ENCODE measurements around the gene PPP4R3A.
"Not testable (repeated sequence)": the region's sequence is repeated elsewhere in the genome, so short reads cannot be mapped to it uniquely, and the experiment has no call there.

PPP4R3A gene

DNA sequence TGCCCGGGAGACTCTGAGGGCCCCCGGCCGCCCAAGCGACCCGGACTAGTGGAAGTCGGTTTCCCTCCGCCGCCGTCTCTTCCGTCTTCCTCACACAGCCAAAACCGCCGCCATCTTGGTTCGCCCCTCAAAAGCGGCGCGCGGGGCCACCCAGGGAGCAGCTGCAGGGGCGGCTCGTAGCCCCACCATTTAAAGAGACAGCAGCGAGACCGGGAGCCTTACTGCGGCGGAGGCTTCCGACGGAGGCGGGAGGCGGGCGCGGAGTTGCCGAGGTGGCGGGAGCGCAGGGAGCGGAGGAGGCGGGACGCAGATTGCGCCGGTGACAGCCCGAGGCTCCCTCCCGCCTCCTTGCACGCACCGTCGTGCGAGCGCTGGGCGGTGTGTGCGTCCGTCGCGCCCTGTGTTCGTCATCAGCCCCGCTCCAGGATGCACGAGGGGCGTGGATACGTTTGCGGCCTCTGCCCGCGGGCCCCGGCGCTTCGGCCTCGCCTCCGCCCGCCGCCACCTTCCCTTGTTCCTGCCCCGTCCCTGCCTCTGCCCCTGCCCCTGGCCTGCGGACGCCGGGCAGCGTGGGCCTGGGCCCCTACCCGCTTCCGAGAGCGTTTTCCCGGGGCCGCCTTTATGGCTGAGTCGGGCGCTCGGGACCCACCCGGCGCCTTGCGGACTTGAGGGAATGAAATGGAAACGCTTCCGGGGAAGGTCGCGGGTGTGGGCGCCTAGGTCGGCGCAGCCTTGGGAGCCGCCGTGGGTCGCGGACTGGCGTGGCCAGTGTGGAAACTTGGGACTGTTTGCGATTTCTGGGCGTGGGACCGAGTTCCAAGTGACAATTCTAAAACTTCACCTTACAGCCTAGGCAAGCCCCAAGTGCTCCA, at the start of gene PPP4R3A:
Gene PPP4R3A (minus strand): TSS at position 140 of the 872 bp plus-strand sequence. CDS start 663 bp downstream, outside the sequence.
- DNase-seq, result peak; percentile 87

DNA sequence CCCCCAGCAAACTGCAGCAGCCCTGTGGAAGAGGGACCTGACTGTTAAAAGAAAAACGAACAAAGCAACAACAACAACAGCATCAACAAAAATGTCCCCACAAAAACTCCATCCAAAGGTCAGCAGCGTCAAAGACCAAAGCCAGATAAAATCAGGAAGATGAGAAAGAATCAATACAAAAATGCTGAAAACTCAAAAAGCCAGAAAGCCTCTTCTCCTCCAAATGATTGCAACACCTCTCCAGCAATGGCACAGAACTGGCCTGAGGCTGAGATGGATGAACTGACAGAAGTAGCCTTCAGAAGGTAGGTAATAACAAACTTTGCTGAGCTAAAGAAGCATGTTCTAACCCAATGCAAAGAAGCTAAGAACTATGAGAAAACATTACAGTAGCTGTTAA, 45.4 kb upstream of the PPP4R3A start:
- no peak for DNase-seq

- DNase-seq, result no peak
Measured at GRCh38 chr14:91554535-91555332, 44.6 kb upstream of the PPP4R3A start.

- no peak for DNase-seq
Measured at GRCh38 chr14:91548108-91548507, 38.0 kb upstream of the PPP4R3A start.

DNA sequence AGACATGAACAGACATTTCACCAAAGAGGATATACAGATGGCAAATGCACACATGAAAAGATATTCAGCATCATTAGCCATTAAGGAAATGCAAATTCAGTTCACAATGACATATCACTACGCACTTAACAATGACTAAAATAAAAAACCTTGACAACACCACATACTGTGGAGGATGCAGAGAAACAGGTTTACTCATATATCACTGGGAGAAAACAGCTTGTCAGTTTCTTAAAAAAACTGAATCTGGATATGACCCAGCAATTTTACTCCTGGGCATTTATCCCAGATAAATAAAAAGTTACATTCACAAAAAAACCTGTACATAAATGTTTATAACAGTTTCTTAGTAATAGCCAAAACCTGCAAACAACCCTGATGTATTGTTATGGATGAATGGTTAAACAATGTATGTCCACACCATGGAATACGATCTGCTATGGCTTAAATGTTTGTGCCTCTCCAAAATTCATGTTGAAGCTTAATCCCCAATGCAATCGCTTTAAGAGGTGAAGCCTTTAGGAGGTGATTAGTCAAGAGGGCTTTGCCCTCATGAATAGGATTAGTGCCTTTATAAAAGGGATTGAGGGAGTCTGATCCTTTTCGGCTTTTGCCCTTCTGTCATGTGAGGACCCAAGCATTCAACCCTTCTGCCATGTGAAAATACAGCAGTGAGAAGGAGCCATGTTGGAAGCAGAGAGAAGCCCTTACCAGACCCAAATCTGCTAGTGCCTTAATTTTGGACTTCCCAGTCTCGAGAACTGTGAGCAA, 36.0 kb upstream of the PPP4R3A start:
- DNase-seq, result no peak

- DNase-seq, result no peak
Measured at GRCh38 chr14:91545204-91545603, 35.1 kb upstream of the PPP4R3A start.

DNA sequence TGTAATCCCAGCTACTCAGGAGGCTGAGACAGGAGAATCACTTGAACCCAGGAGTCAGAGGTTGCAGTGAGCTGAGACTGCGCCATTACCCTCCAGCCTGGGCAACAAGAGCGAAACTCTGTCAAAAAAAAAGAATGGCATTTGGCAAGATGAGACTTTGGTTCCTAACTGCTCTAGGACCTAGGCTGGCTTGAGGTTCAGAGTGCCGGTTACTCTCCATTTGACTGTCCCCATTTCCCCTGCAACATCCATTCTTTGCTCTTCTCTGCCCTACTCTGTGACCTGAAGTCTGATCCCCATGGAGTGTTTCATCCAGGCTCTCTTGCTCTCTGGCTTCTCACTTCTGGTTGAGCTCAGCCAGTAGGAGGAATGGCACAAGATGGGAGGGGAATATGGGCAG, 26.2 kb upstream of the PPP4R3A start:
- DNase-seq, result no peak

GRCh38 chr14:91534059-91534458, 23.9 kb upstream of the PPP4R3A start:
- not testable (repeated sequence) for DNase-seq

DNA sequence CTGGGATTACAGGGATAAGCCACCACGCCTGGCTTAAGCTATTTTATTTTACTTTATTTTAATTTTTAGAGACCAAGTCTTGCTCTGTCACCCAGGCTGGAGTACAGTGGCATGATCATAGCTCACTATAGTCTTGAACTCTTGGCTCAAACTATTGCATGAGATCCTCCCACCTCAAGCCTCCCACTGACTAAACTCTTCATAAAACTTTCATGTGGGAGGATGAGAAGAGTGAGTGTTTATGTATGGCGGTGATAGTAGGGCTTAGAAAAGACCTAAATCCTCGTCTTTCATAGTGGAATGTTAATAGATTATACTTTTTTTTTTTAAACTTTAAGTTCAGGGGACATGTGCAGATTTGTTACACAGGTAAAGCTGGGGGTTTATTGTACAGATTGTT, 23.5 kb upstream of the PPP4R3A start:
- DNase-seq, result no peak

DNA sequence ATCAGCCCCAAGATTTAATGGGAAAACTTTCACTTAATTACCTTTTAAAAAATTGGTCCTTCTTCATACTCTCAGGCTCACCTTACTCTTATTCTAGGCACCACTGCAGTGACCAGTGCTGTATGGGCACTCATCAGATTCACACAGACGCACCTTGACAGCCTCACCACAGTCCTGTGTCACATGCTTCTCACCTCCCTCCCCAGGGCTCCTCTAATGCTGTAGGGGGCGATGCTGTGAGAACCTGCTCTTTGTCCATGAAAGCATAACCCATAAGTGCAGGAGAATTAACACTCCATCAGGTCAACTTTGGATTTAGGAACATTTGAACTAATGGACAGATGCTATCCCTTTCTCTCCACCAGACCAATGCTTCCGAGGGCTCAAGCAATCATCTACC, 13.9 kb upstream of the PPP4R3A start:
- no peak for DNase-seq

DNA sequence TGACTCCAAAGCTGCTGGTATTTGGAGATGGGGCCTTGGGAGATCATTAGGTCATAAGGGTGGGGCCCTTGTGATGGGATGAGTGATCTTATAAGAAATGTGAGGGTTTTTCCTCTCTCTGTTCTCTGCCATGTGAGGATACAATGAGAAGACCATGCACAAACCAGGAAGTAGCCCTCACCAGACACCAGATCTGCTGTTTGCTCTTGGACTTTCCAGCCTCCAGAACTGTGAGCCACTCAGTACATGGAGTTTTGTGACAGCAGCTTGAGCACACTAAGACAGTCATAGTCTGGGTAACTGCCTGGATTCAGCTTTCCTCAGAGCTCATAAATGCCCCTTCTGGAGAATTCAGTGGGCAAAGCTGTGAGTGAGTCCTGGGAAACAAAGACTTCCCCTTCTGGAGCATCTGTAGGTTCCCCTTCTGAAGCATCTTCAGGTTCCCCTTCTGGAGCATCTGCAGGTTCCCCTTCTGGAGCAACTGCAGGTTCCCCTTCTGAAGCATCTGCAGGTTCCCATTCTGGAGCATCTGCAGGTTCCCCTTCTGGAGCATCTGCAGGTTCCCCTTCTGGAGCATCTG, 11.0 kb upstream of the PPP4R3A start:
- no peak for DNase-seq

DNA sequence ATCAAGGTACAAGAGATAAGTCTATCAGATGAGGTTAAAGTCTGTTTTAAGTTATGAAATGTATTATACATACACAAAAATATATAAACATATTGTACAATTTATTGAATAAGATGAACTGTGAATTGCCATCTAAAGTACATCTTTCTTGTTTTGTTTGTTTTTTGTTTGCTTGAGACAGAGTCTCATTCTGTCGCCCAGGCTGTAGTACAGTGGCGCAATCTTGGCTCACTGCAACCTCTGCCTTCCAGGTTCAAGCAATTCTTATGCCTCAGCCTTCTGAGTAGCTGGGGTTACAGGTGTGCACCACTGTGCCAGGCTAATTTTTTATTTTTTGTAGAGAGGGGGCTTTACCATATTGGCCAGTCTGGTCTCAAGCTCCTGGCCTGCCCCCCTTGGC, 10.0 kb upstream of the PPP4R3A start:
- DNase-seq, result no peak

DNA sequence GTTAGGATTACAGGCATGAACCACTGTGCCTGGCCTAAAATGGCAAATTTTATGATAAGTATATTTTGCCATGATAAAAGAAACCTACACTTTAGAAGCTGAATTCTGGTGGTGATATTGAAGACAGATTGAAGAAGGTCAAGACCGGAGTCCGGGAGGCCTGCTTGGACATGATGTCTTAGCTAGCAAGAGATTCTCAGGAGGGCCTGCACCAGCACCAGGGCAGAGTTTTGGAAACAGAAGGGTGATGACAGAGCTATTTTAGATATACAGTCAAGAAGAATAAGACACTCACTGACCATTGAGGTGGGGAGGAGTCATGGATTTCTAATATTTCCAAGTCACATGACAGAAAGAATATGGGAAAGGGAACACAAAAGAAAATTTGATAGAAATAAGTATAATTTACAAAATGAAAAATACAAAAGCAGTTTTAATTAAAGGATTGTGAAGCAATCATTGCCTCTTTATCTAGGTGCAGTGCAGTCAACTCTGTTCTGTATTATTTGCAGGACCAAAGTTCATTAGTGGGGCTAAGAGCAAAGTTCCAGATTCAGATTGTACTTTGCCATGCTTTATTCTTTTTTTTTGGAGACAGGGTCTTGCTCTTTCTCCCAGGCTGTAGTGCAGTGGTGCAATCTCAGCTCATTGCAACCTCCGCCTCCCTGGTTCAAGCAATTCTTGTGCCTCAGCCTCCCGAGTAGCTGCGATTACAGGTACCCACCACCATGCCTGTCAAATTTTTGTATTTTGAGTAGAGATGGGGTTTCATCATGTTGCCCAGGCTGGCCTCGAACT, 9.3 kb upstream of the PPP4R3A start:
- DNase-seq, result no peak

DNA sequence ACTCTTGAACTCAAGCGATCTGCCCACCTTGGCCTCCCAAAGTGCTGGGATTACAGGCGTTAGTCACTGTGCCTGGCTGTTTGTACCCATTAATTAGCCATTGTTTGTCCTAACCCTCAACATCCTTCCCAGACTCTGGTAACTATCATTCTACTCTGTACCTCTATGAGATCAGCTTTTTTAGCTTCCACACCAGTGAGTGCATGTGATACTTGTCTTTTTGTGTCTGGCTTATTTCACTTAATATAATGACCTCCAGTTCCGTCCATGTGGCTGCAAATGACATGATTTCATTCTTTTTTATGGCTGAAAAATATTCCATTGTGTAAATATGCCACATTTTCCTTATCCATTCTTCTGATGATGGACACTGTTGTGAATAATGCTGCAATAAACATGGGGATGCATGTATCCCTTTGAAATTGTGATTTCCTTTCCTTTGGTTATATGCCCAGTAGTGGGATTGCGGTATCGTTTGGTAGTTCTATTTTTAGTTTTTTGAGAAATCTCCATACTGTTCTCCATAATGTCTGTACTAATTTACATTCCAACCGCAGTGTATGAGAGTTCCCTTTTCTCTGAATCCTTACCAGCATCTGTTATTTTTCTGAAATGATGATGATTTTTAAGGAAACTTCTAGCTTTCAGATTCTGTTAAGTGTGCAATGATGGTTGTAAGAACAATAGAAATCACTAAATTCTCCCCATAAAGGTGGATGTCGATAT, 6.7 kb upstream of the PPP4R3A start:
- no peak for DNase-seq

- no peak for DNase-seq
Measured at GRCh38 chr14:91515979-91516378, 5.9 kb upstream of the PPP4R3A start.

GRCh38 chr14:91511043-91511383, 903 bp upstream of the PPP4R3A start:
- DNase-seq, result no peak

GRCh38 chr14:91509878-91510170, 286 bp downstream of the PPP4R3A start:
- DNase-seq, result peak; percentile 82

DNA sequence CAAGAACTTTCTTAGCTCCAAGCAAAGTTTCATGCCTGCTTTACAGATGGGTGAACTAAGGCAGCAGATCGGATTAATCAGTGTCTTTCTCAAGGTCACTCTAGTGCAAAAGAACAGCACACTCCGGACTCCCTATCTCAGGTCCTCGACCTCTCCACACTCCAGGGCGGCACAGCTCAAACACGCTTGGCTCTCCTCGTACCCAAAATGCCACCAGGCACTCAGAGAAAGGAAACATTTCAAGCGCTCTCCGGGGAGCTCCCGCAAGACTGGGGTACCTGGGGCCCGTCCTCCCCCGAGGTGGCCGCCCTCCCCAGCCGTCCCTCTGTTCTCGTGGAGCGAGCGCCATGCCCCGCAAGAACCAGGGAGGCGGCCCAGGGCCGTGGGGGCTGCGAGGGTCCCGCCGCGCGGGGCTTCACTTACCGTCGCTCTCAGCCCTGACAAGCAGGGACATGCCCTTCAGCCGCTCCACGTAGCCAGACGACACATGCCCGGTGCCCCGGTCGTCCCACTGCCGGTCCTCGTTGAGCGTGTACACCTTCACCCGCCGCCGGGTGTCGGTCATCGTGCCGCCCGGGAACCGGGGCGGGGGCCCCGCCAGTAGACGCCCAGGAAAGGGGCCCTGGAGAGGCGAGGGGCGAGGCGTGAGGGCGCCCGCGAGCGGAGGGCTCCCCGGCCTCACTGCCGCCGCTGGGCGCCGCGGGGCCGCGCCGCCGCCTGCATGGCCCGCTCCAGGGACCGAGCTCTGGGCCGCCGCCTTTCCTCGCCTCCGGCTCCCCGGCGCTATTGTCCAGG, 830 bp downstream of the PPP4R3A start:
- peak; percentile 32 for DNase-seq

GRCh38 chr14:91508105-91508504, 2.0 kb downstream of the PPP4R3A start:
- DNase-seq, result no peak

DNA sequence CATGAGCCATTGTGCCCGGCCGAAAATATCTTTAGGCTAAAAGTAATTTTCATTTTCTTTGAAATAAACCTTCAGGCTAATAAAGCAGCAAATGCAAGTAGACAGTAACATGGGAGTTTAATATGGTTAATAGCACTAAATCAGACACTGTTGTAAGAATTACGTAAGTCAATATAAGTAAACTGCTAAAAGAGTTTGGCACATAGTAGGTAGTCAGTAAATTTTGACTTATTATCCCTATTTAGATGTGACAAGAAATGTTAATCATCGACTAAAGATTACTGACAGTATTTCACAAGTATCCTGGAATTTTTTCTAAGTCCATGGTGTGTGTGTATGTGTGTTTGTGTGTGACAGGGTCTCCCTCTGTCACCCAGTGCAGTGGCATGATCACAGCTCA, 3.9 kb downstream of the PPP4R3A start:
- DNase-seq, result no peak

DNA sequence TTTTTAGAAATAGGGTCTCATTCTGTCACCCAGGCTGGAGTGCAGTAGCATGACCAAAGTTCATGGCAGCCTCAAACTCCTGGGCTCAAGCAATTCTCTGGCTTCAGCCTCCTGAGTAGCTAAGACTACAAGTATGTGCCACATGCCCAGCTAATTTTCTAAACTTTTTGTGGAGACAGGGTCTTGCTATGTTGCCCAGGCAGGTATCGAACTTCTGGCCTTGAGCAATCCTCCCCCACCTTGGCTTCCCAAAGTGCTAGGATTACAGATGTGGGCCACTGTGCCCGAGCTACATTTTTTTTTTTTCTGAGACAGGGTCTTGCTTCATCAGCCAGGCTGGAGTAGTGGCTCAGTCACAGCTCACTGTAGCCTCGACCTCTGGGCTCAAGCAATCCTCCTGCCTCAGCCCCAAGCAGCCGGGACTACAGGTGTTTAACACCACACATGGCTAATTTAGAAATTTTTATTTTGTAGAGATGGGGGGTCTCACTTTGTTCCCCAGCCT, 7.1 kb downstream of the PPP4R3A start:
- DNase-seq, result no peak

Data from NCI-H748 treated with DMSO at 0.1 percent for 48 hours (cell line).